ENCODE data around the gene CADM3.

Gene CADM3

GRCh38 chr1:159207080-159207479, 35.7 kb downstream of the CADM3 start:
- DNase-seq (ENCODE audit: low read depth), result no peak

- DNase-seq (ENCODE audit: low read depth), result no peak
Measured at GRCh38 chr1:159207774-159208173, 36.4 kb downstream of the CADM3 start.

- no peak for DNase-seq (ENCODE audit: low read depth)
Measured at GRCh38 chr1:159208175-159208825, 36.9 kb downstream of the CADM3 start.

GRCh38 chr1:159209061-159209460, 37.6 kb downstream of the CADM3 start:
- DNase-seq (ENCODE audit: low read depth), result no peak

GRCh38 chr1:159211331-159212136, 40.1 kb downstream of the CADM3 start:
- DNase-seq (ENCODE audit: low read depth), result no peak

GRCh38 chr1:159212596-159212995, 41.2 kb downstream of the CADM3 start:
- DNase-seq (ENCODE audit: low read depth), result no peak

GRCh38 chr1:159214149-159214760, 42.8 kb downstream of the CADM3 start:
- no peak for DNase-seq (ENCODE audit: low read depth)

GRCh38 chr1:159218649-159219636, 47.5 kb downstream of the CADM3 start:
- DNase-seq (ENCODE audit: low read depth), result no peak

- DNase-seq (ENCODE audit: low read depth), result no peak
Measured at GRCh38 chr1:159222075-159222865, 50.9 kb downstream of the CADM3 start.

GRCh38 chr1:159223004-159223403, 51.6 kb downstream of the CADM3 start:
- DNase-seq (ENCODE audit: low read depth), result no peak

- DNase-seq (ENCODE audit: low read depth), result no peak
Measured at GRCh38 chr1:159228554-159228953, 57.1 kb downstream of the CADM3 start.

- no peak for DNase-seq (ENCODE audit: low read depth)
Measured at GRCh38 chr1:159229260-159229885, 58.0 kb downstream of the CADM3 start.

- no peak for DNase-seq (ENCODE audit: low read depth)
Measured at GRCh38 chr1:159229896-159230295, 58.5 kb downstream of the CADM3 start.

- DNase-seq (ENCODE audit: low read depth), result no peak
Measured at GRCh38 chr1:159239551-159240220, 68.3 kb downstream of the CADM3 start.

GRCh38 chr1:159247266-159247665, 75.9 kb downstream of the CADM3 start:
- DNase-seq (ENCODE audit: low read depth), result no peak

GRCh38 chr1:159248311-159248710, 76.9 kb downstream of the CADM3 start:
- no peak for DNase-seq (ENCODE audit: low read depth)

- no peak for DNase-seq (ENCODE audit: low read depth)
Measured at GRCh38 chr1:159250638-159251216, 79.3 kb downstream of the CADM3 start.

Data from stimulated activated CD8-positive, alpha-beta memory T cell treated with anti-CD3 and anti-CD28 coated beads, Interleukin-12 subunit alpha, Interleukin-12 subunit beta, amount 100 ng/mL, for 4 hours (primary cell).